NCI-H128 (cell line): Measurements from ENCODE around the gene DTD1.
A peak's percentile ranks its signal among the peaks of the same experiment; 100 is the strongest.

Experiments
- DNase-seq: peaks from one replicate; lab custom pipeline; 2025; ENCODE audit not compliant: unreplicated experiment; lab: John Stamatoyannopoulos, UW

DTD1 gene

GRCh38 chr20:18788021-18788420, 200.2 kb downstream of the DTD1 start:
- no peak for DNase-seq

- no peak for DNase-seq
Measured at GRCh38 chr20:18790787-18791186, 202.9 kb downstream of the DTD1 start.

GRCh38 chr20:18793625-18794427, 206.0 kb downstream of the DTD1 start:
- DNase-seq: peak; percentile 83

- DNase-seq: no peak
Measured at GRCh38 chr20:18794428-18794787, 206.6 kb downstream of the DTD1 start.

GRCh38 chr20:18795366-18795765, 207.5 kb downstream of the DTD1 start:
- DNase-seq: no peak

GRCh38 chr20:18796282-18796833, 208.5 kb downstream of the DTD1 start:
- no peak for DNase-seq

- no peak for DNase-seq
Measured at GRCh38 chr20:18801516-18801915, 213.7 kb downstream of the DTD1 start.

GRCh38 chr20:18802012-18802634, 214.3 kb downstream of the DTD1 start:
- no peak for DNase-seq

- no peak for DNase-seq
Measured at GRCh38 chr20:18805881-18806280, 218.0 kb downstream of the DTD1 start.

GRCh38 chr20:18808712-18809111, 220.9 kb downstream of the DTD1 start:
- DNase-seq: no peak

- no peak for DNase-seq
Measured at GRCh38 chr20:18811186-18811585, 223.3 kb downstream of the DTD1 start.

- DNase-seq: no peak
Measured at GRCh38 chr20:18811904-18812303, 224.1 kb downstream of the DTD1 start.

- no peak for DNase-seq
Measured at GRCh38 chr20:18813483-18813882, 225.6 kb downstream of the DTD1 start, which contains the start of gene SCP2D1. TSS of gene SCP2D1 (plus strand) at chr20:18813783. CDS start at chr20:18813816, 33 bp downstream.

- DNase-seq: no peak
Measured at GRCh38 chr20:18815194-18815942, 227.5 kb downstream of the DTD1 start.
